NCI-H446 treated with DMSO at 0.1 percent for 48 hours (cell line): ENCODE data around the gene KRT13.
A peak's percentile ranks its signal among the peaks of the same experiment; 100 is the strongest.

Experiments
- DNase-seq: peaks from one replicate; lab custom pipeline; 2025; lab: John Stamatoyannopoulos, UW

Gene KRT13

DNA sequence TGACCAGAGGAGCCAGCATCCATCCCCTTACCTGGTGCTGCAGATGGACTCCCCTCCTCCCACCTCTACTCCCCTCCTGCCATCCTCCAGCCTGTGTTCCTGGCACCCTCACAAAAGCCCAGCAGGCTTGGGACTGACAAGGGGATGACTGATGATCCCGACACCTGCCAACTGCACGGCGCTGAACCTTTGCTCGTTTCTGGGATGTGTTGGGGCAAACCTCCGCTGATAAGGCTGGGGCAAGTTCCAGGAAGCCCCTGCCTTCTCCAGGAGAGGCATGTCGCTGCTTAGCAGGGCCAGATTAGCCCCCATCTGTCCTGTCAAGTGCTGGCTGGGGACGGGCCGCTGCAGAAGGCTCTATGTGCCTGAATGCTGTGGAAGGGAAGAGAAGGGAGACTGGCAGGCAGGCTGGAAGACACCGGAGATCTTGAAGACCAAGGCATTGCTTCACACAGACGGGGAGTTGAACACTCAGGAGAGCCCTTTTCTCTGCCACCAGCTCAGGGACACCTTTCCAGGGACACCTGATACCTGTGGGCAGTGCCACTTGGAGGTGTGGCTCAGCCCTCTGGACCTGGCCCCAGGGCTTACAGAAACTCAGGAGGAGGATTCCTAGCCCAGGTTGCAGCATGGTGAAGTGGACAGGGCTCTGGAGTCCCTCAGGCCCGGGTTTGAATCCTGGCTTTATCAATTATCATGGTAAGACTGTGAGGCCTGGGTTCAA, 14.3 kb upstream of the KRT13 start:
- peak; percentile 46 for DNase-seq

DNA sequence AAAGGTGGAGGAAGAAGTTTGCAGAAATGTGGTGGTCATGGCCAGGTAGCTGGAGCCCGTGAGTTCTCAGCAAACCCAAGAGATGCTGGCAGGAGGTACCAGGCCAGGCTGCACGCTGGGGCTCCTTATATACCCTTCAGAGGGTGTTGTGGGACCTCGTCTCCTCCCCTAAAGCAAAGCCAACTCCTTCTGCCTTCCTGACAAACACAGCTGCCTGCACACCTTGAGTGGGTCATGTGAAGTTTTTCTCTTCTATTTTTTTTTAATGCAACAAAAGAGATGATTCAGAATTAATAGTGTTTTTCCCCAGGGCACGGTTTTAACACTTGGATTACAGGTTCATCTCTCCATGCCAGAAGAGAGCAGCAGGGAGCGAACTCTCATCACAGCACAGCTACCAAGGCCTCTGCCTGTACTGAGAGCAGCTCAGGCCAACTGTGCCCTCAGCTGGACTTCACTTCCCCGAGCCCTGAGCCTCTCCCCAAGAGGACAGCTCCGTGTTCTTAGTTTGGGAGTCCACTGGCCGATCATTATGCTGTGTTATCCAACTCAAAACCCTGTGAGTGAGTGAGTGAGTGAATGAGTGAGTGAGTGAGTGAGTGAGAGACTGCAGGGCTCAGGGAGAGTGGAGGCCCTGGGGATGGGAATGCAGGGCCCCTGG, 13.5 kb upstream of the KRT13 start, which contains the start of gene KRT15:
Gene KRT15 (minus strand): TSS at position 102 of the 661 bp plus-strand sequence. CDS start 63 bp downstream, at position 39.
- DNase-seq: peak; percentile 31

- no peak for DNase-seq
Measured at GRCh38 chr17:41518031-41518430, 12.6 kb upstream of the KRT13 start.

GRCh38 chr17:41516830-41517283, 11.4 kb upstream of the KRT13 start:
- no peak for DNase-seq

- DNase-seq: no peak
Measured at GRCh38 chr17:41516147-41516829, 10.9 kb upstream of the KRT13 start.

DNA sequence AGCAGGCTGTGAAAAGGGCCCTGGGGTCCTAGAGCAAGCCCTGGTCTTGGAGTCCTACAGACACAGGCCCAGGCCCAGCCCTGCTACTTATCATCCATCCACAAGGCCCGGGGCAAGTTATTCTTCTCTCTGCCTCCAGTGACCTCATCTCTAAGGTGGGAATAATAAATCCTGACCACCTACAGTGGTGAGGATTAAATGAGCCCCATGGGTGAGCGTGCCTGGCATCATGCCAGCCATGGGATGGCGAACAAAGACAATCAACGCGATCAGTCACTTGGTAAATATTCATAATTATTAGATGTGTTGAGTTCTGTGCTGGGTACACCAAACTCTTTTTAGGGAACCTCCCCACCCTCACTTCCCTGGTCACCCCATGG, 7.7 kb upstream of the KRT13 start:
- DNase-seq: no peak

GRCh38 chr17:41512546-41513167, 7.2 kb upstream of the KRT13 start:
- DNase-seq: no peak

- no peak for DNase-seq
Measured at GRCh38 chr17:41511716-41512115, 6.3 kb upstream of the KRT13 start.

DNA sequence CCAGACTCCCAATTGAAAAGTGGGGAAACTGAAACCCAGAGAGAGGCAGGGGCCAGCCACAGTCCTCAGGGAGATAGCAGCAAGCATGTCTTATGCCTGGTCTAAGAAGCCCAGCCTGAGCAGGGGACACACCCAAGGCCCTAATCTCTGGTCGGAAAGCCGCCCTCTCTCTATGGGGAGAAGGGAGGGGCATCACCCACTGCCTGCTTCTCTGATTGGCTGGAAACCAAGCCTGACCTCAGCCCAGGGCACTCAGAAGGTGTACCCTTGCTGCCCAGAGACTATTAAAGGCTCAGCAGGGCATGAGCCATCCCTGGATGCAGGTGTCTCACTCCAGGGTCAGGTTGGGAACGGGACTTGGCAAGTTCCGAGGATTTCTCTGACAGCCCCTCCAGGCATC, 5.7 kb upstream of the KRT13 start:
- DNase-seq: no peak

- DNase-seq: no peak
Measured at GRCh38 chr17:41510251-41511065, 5.0 kb upstream of the KRT13 start.

- no peak for DNase-seq
Measured at GRCh38 chr17:41507315-41507880, 2.0 kb upstream of the KRT13 start.

DNA sequence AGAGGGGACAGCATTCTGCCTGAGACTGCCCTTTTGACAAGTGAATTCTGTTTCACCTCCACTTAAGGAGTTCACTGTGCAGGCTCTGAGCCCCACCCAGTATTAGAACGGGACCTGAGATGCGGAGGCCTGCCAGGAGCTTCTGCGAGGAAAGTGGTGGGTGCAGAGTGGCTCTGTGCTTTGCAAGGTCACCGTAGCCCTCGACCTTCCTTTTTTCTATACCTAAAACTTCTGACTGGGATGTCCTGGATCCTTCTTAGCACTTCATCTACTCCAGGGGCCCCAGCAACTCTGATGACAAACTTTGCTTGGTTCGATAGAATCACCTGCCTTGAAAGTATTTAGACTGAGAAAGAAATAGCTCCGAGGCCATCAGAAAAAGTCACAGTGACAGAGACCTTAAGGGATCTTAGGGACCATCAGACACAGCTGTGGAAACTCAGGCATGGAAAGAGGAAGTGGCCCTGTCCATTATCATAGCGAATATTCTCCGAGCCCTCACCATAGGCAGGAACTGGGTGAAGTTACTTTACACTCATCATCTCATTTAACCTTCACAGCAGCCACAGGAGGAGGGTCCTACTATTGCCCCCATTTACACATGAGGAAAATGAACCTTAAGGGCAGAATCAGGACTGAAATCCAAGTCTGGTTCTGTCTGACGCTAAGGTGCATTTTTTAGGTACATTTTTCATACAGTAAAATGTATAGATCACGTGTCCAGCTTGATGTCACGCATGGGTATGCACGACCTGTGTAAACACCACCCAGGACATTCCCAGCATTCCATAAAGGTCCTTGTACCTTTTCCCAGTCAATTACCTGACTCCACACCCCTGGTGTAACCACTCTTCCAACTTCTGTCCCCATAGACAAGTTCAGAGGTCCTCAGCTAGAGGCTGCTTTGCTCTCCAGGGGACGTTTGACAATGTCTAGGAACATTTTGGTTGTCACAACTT, 676 bp upstream of the KRT13 start:
- no peak for DNase-seq

DNA sequence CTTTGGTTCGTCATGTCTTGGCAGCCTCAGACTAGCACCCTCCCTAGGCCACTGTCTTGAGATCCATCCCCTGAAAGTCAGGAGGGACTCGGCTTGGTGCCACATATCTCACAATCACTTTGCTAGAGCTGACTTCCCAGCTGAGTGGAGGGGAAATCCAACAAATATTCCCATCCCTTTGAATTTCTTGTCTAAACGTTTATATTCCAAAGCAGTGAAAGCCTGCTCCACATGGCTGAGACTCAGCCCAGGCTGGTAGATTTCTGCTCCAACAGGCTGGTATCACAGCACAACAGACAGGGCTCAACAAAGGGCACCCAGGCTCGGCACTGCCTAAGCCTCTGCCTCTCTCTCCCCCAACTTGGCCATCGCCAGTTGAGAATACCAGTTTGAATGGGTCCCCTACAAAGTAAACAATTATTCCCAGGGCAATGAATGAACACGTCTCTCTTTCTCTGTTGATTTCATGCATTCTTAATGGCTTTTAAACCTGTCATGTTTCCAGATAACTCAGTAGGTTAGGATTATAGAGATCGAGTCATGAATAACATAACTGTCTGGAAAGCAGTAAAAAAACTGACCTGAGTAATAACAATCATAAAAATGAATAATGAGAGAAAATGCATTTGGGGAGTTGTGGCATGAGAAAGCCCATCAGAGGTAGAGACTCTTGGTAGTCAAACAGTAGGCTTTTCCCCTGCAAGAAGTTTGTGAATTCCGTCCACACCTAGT, 1.0 kb downstream of the KRT13 start:
- DNase-seq: no peak

GRCh38 chr17:41503202-41503601, 2.2 kb downstream of the KRT13 start:
- DNase-seq: no peak

DNA sequence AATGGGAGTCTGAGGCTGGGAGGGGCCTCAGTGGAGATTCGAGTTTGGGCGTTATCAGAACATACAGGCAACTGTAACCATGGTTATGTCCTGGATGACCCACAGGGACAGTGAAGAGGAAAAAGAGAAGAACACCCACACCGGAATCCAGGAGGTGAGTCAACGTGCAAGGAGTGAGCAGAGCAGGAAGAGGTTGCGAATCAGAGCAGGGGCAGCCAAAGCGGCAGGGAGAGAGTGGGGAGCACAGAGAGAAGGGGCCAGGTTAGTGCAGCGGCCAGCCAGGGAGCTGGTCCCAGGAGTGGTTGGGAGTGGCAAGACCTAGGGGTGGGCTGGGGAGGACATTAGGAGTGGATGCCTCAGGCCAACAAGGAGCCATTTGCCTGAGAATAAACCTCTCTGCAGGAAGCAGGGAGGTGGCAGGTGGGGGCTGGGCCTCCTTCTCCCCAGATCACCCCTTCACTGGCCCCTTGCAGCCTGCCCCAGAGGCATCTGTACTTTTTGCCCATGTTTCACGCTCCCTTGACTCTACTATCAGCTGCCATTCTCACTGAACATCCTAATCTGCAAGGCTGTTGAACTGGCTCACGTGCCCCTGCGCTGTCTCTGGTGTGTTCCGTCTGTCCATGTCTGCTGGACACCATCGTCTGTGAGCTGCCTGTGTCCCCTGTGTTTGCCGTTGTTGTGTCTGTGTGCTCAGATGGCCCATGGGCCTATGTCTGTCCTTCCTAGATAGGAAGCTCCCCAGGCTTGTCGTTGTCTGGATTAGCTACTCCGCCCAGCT, 5.1 kb downstream of the KRT13 start:
- no peak for DNase-seq

DNA sequence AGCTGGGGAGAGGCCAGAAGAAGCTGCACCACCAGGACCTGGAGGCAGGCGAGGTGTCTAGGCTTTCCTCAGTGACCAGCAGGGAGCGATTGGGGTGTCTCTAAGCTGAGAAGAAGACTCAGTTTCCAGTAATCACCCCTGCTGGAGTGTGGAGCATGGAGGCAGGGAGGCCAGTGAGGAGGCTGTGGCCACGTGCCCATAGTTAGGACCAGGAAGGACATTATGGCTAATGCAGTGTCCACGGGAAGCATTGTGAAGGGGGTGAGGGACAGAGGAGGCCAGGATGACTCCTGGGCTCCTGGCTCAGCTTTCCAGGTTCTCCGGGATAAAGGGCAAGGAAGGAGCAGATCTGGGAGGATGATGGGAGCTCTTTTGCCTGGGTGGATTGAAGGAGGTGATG, 5.7 kb downstream of the KRT13 start:
- DNase-seq: no peak

- no peak for DNase-seq
Measured at GRCh38 chr17:41498276-41498675, 7.1 kb downstream of the KRT13 start.

GRCh38 chr17:41496803-41497484, 8.5 kb downstream of the KRT13 start:
- DNase-seq: peak; percentile 0
